ENCODE results near the gene FLACC1. TPM values are rescaled to one million over a fixed set of nuclear protein-coding genes. Genes with fewer than 3 reads are reported as not detected.

Gene FLACC1
- polyA plus RNA-seq, 3 donors, result 0.16 to 0.91 TPM; not detected in 1

DNA sequence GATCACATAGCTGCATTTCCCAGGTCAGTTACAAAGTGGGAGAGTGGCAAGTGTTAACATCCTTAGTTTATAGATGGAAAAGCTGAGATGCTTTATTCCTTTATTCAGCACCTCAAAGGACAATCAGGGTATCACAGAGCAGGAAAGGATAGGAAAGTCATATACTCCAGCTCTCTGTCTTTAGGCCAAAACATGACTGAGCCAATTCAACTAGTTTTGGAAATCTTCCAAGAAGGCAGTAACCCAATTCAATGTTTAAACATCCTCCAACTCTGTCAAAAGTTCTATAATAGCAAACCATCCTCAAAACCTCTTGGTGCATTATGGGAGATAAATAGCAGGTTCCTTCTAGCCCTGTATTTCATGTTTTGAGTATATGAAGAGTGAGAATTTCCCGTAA is 71.6 kb downstream of the FLACC1 start:
- no CpG with 5 or more reads among the region's 1 CpG for WGBS (ENCODE audit: insufficient coverage)

More for the DNA sequence above, 71.6 kb downstream of the FLACC1 start:
- Histone ChIP-seq H3K27me3 (ENCODE audit: control insufficient read depth in 2 of 2, insufficient read depth in 2 of 2, low read length in 2 of 2) (no peaks in the 10 kb centered on the region), H3K79me2 (ENCODE audit: insufficient read depth, low read length) (peaks cover 12% of the 10 kb centered on the region), H3K36me3 (replicated peaks in 1 of 2; ENCODE audit: control insufficient read depth in 1 of 2, insufficient read depth in 2 of 2, low read length in 2 of 2) (peaks cover 68 to 74% of the 10 kb centered on the region in 2 donors), H2AFZ (ENCODE audit: insufficient read depth, low read depth, low read length, poor library complexity, severe bottlenecking) (no peak overlapping the region), H3K9me3 (replicated peaks in 1 of 2; ENCODE audit: control insufficient read depth in 1 of 2, insufficient read depth in 1 of 2, low read length in 2 of 2) (peaks cover 7 to 22% of the 10 kb centered on the region in 2 donors), H3K4me1 (ENCODE audit: control insufficient read depth in 1 of 2, insufficient read depth in 2 of 2, low read length in 2 of 2) (peaks cover 0 to under 1% of the 10 kb centered on the region in 2 donors), H3K9ac (ENCODE audit: insufficient read depth, low read length, poor library complexity, severe bottlenecking) (no peak overlapping the region), H3K4me2 (replicated peaks; ENCODE audit: extremely low read depth, low read length, poor library complexity, severe bottlenecking) (no peak overlapping the region), H3K27ac (ENCODE audit: low read depth in 1 of 2, low read length in 2 of 2) (peak overlapping the region in 1 of 2 donors; percentile 14), H4K20me1 (ENCODE audit: insufficient read depth, low read length) (peaks cover 65% of the 10 kb centered on the region), H3K4me3 (replicated peaks in 1 of 3; ENCODE audit: low read depth in 2 of 3, low read length in 3 of 3) (no peak overlapping the region)
- Mint-ChIP-seq H3K27ac (no peak overlapping the region), H3K4me3 (no peak overlapping the region), H3K27me3 (ENCODE audit: low read depth in 3 of 3) (peaks cover 0 to 2% (median 0%) of the 10 kb centered on the region in 3 donors), H3K4me1 (peaks cover 1% of the 10 kb centered on the region), H3K36me3 (peaks cover 59 to 65% of the 10 kb centered on the region in 2 donors), H3K9me3 (peaks cover 10 to 23% (median 17%) of the 10 kb centered on the region in 7 donors)
- intact Hi-C loops (cut with micrococcal nuclease), result no loop called here
- DNase-seq, result no peak
- TF ChIP-seq CTCF (IDR thresholded peaks at IDR 0.05), result no peak
